WTC11 (cell line): ENCODE data around the gene STK40. TPM values are rescaled to one million over a fixed set of nuclear protein-coding genes. Genes with fewer than 3 reads are reported as not detected.

Experiments
- ATAC-seq: fragments of 200-7000 bp; cut with Tn5 transposase; 2 replicates; pipeline ENCODE4 v1.10.0; 2021; ENCODE audit warnings: mild to moderate bottlenecking, moderate library complexity
- CTCF ChIA-PET: fragments of 300-600 bp; sonication (Branson Sonifier 250); formaldehyde crosslinking; loops from one replicate; lab custom pipeline; 2021; ENCODE audit warnings: antibody characterized with exemption; lab: Charles Lee
- POLR2A ChIA-PET: fragments of 350-600 bp; sonication (Branson Sonifier 250); formaldehyde crosslinking; loops from one replicate; lab custom pipeline; 2021; ENCODE audit warnings: antibody characterized with exemption; lab: Charles Lee
- DNase-seq: peaks from one replicate; pipeline ENCODE4 v3.0.0; 2021; ENCODE audit warnings: low spot score
- H3K27ac Mint-ChIP-seq: 2 replicates; pipeline ENCODE4 v1.8.0; 2021; ENCODE audit warnings: mixed read lengths
- H3K27me3 Mint-ChIP-seq: 2 replicates; pipeline ENCODE4 v1.8.0; 2021; ENCODE audit warnings: low read depth, mild to moderate bottlenecking, moderate library complexity, mixed read lengths
- H3K36me3 Mint-ChIP-seq: 2 replicates; pipeline ENCODE4 v1.8.0; 2021; ENCODE audit warnings: mixed read lengths
- H3K4me1 Mint-ChIP-seq: 2 replicates; pipeline ENCODE4 v1.8.0; 2022; ENCODE audit warnings: mixed read lengths
- H3K4me3 Mint-ChIP-seq: 2 replicates; pipeline ENCODE4 v1.8.0; 2021; ENCODE audit warnings: mild to moderate bottlenecking, moderate library complexity, mixed read lengths
- H3K9me3 Mint-ChIP-seq: 2 replicates; pipeline ENCODE4 v1.8.0; 2021; ENCODE audit warnings: mixed read lengths
- ATF3 ChIP-seq: sonication (generic); formaldehyde crosslinking; conservative IDR thresholded peaks from 2 replicates; pipeline ENCODE4 v1.8.1; 2022; ENCODE audit warnings: mild to moderate bottlenecking, missing genetic modification reagents
- ATF6 ChIP-seq: sonication (generic); formaldehyde crosslinking; IDR thresholded peaks from 2 replicates; pipeline ENCODE4 v1.8.1; 2023; ENCODE audit warnings: mild to moderate bottlenecking, missing genetic modification reagents
- CREB1 ChIP-seq: sonication (generic); formaldehyde crosslinking; IDR thresholded peaks from 2 replicates; pipeline ENCODE4 v1.8.0; 2023; ENCODE audit warnings: mild to moderate bottlenecking, missing genetic modification reagents
- E2F5 ChIP-seq: sonication (generic); formaldehyde crosslinking; IDR thresholded peaks from 2 replicates; pipeline ENCODE4 v1.8.1; 2022; ENCODE audit warnings: mild to moderate bottlenecking, moderate library complexity, missing genetic modification reagents
- FOXK1 ChIP-seq: sonication (generic); formaldehyde crosslinking; IDR thresholded peaks from 2 replicates; pipeline ENCODE4 v1.8.0; 2022; ENCODE audit warnings: mild to moderate bottlenecking, moderate library complexity, missing genetic modification reagents
- HMGA2 ChIP-seq: fragments of 250-450 bp; sonication (Bioruptor Pico); IDR thresholded peaks from 2 replicates; pipeline ENCODE4 v1.4.0; 2021; ENCODE audit warnings: mild to moderate bottlenecking, moderate library complexity
- NFE2L1 ChIP-seq: sonication (generic); formaldehyde crosslinking; IDR thresholded peaks from 2 replicates; pipeline ENCODE4 v1.8.1; 2023; ENCODE audit warnings: missing genetic modification reagents
- NFYB ChIP-seq: sonication (generic); formaldehyde crosslinking; conservative IDR thresholded peaks from 2 replicates; pipeline ENCODE4 v1.8.0; 2022; ENCODE audit warnings: low read depth, missing genetic modification reagents
- SMAD3 ChIP-seq: sonication (generic); formaldehyde crosslinking; IDR thresholded peaks from 2 replicates; pipeline ENCODE4 v1.8.0; 2022; ENCODE audit warnings: missing genetic modification reagents, mild to moderate bottlenecking, borderline replicate concordance
- SP1 ChIP-seq: sonication (generic); formaldehyde crosslinking; conservative IDR thresholded peaks from 2 replicates; pipeline ENCODE4 v1.8.1; 2022; ENCODE audit warnings: missing genetic modification reagents
- STAT6 ChIP-seq: sonication (generic); formaldehyde crosslinking; conservative IDR thresholded peaks from 2 replicates; pipeline ENCODE4 v1.8.1; 2023; ENCODE audit warnings: mild to moderate bottlenecking, low read depth, missing genetic modification reagents, moderate library complexity
- ZNF281 ChIP-seq: sonication (generic); formaldehyde crosslinking; IDR thresholded peaks from 2 replicates; pipeline ENCODE4 v1.8.0; 2023; ENCODE audit warnings: mild to moderate bottlenecking, missing genetic modification reagents
- ZNF317 ChIP-seq: sonication (generic); formaldehyde crosslinking; IDR thresholded peaks from 2 replicates; pipeline ENCODE4 v1.8.1; 2023; ENCODE audit warnings: low read depth, mild to moderate bottlenecking, moderate library complexity, missing genetic modification reagents, borderline replicate concordance
- ZNF532 ChIP-seq: fragments of 250-450 bp; sonication (Bioruptor Pico); IDR thresholded peaks from 2 replicates; pipeline ENCODE4 v1.9.0; 2021; ENCODE audit warnings: mild to moderate bottlenecking, borderline replicate concordance
- total RNA-seq: library from RNA; stranded (reverse); gene quantifications from 3 replicates; pipeline ENCODE4 v1.2.3, GENCODE V29; 2021

Gene STK40
- total RNA-seq, 1 experiment from 2014 or later = 24.7 TPM

- TF ChIP-seq SP1 (CRISPR knock-in tag) (no peak), E2F5 (CRISPR knock-in tag) (no peak), ATF3 (CRISPR knock-in tag) (no peak), ZNF281 (no peak), CREB1 (CRISPR knock-in tag) (no peak), ZNF317 (CRISPR knock-in tag) (no peak), HMGA2 (CRISPR knock-in tag) (no peak), ZNF532 (CRISPR knock-in tag) (no peak), ATF6 (CRISPR knock-in tag) (no peak), STAT6 (CRISPR knock-in tag) (no peak), SMAD3 (CRISPR knock-in tag) (no peak), NFE2L1 (no peak), NFYB (CRISPR knock-in tag) (no peak), FOXK1 (CRISPR knock-in tag) (no peak)
- TF ChIP-seq, all 79 proteins: peak for 0
- ATAC-seq (no peak), DNase-seq (no peak)
- no peak overlapping the region for H3K4me3 Mint-ChIP-seq
- H3K27ac Mint-ChIP-seq = no peak overlapping the region
- no peaks in the 10 kb centered on the region; the same call in 1 of the 2 replicates for H3K4me1 Mint-ChIP-seq
- H3K36me3 Mint-ChIP-seq = peaks cover 71% of the 10 kb centered on the region
- H3K27me3 Mint-ChIP-seq = no peaks in the 10 kb centered on the region
- H3K9me3 Mint-ChIP-seq = no peaks in the 10 kb centered on the region
- ChIA-PET POLR2A (no interaction called here), CTCF (interaction anchor here (0.6 kb wide), 2 partner anchors 70 to 118 kb away, joined by 3 to 6 read pairs; no protein-coding TSS in a partner anchor)
Measured at GRCh38 chr1:36297062-36297461, 88.7 kb downstream of the STK40 start.
